ENCODE results near the gene LACRT.

The LACRT gene

GRCh38 chr12:54581412-54581811, 53.3 kb downstream of the LACRT start:
- Histone ChIP-seq H3K79me2 (ENCODE audit: insufficient read depth, low read length) (no peaks in the 10 kb centered on the region), H3K9me2 (replicated peaks; ENCODE audit: low read depth, low read length) (no peaks in the 10 kb centered on the region), H4K20me1 (ENCODE audit: insufficient read depth, low read length, poor library complexity, severe bottlenecking) (no peaks in the 10 kb centered on the region), H3F3A (ENCODE audit: low read depth) (no peaks in the 10 kb centered on the region), H3K4me3 (ENCODE audit: low read length, poor library complexity, severe bottlenecking) (no peak overlapping the region), H3K9me3 (ENCODE audit: insufficient read depth, low read depth, low read length) (no peaks in the 10 kb centered on the region), H3K4me1 (ENCODE audit: insufficient read depth, low read length, poor library complexity, severe bottlenecking) (no peaks in the 10 kb centered on the region), H2AFZ (ENCODE audit: low read length) (no peak overlapping the region), H3K36me3 (ENCODE audit: insufficient read depth, low read length) (peaks cover 24% of the 10 kb centered on the region; the same call in 1 of the 2 replicates), H3K27me3 (ENCODE audit: insufficient read depth, low read length, poor library complexity, severe bottlenecking) (no peaks in the 10 kb centered on the region), H3K9ac (ENCODE audit: low read depth, low read length, poor library complexity, severe bottlenecking) (no peak overlapping the region), H3K4me2 (ENCODE audit: low read depth, low read length, poor library complexity, severe bottlenecking) (no peak overlapping the region)
- TF ChIP-seq EZH2phosphoT487 (IDR thresholded peaks at IDR 0.05; ENCODE audit: borderline replicate concordance) = no peak
- no peak for TF ChIP-seq CTCF (conservative IDR thresholded peaks at IDR 0.05; ENCODE audit: low read length)
